GM12891 (cell line): ENCODE results near the gene SLC4A8.

Experiments
- POLR2A ChIP-seq: IDR thresholded peaks from 2 replicates; pipeline ENCODE4 v1.6.1; 2011; ENCODE audit warnings: low read depth, low read length, control low read depth
- POLR2AphosphoS5 ChIP-seq: IDR thresholded peaks from 2 replicates; pipeline ENCODE4 v1.6.1; 2011; ENCODE audit warnings: low read depth, low read length, control low read depth
- SPI1 ChIP-seq: IDR thresholded peaks from 2 replicates; pipeline ENCODE4 v1.6.1; 2011; ENCODE audit warnings: low read depth, low read length, control low read depth
- TAF1 ChIP-seq: IDR thresholded peaks from 2 replicates; pipeline ENCODE4 v1.6.1; 2011; ENCODE audit warnings: low read depth, low read length, control low read depth

- no peak for TF ChIP-seq POLR2AphosphoS5
- no peak for TF ChIP-seq POLR2A
- TF ChIP-seq TAF1, result no peak
- TF ChIP-seq SPI1, result no peak
Measured at GRCh38 chr12:51430196-51430895, 5.7 kb downstream of the SLC4A8 start.
